ENCODE data around the gene CORO1C. TPM values are rescaled to one million over a fixed set of nuclear protein-coding genes. Genes with fewer than 3 reads are reported as not detected.

CORO1C gene
- total and polyA plus RNA-seq, 2 donors (not counting 3 experiments of a cell fraction or from before 2014, with no cell fraction given) = 150 to 240 TPM

DNA sequence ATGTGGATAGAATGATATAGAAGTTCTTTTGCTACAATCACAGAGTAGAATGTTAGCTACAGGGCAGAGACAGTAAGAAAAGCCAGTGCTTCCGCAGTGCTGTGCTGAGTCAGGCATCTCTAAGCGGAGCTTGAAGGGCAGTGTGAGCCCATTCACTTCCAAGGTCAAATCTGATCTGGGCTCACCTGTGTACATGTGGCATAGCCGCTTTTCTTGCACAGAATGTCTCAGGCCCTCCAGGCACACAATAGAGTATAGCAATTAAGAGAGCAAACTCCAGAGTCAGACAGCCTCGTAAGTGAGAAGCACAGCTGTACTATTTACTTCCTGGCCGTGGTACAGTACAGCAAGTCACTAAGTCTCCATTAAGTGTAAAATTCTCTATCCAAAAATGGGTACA, 26.8 kb downstream of the CORO1C start:
- peaks cover 95% of the 10 kb centered on the region for H3K79me2 ChIP-seq (ENCODE audit: control insufficient read depth, insufficient read depth, low read length)
- DNase-seq (ENCODE audit: low read depth, low spot score) (no peak), FAIRE-seq (no peak)
- H3K9ac ChIP-seq (replicated peaks; ENCODE audit: extremely low read depth, insufficient read depth, low read length) = no peak overlapping the region
- no peak overlapping the region for H3K4me2 ChIP-seq (ENCODE audit: insufficient read depth, low read length)
- H3K36me3 ChIP-seq (ENCODE audit: control insufficient read depth in 2 of 2, extremely low read depth in 1 of 2, insufficient read depth in 2 of 2, low read length in 2 of 2) = peaks cover 2 to 4% of the 10 kb centered on the region in 2 experiments
- BruUV-seq (replicated peaks) = no TSS peak
- CTCF ChIA-PET = interaction anchor here (1.1 kb wide), 1 partner anchor 10 kb away, joined by 3 read pairs; no protein-coding TSS in a partner anchor
- H2AFZ ChIP-seq (ENCODE audit: low read depth, low read length) = no peak overlapping the region
- dilution Hi-C loops (cut with MboI; ENCODE audit: extremely low pct_ligation_motif_present, low sequenced_read_pairs) (no loop called here), intact Hi-C loops (cut with micrococcal nuclease) (no loop called here)
- POLR2A ChIA-PET = interaction anchor here (0.7 kb wide), 1 partner anchor 11 kb away, joined by 3 read pairs; no protein-coding TSS in a partner anchor
- TF ChIP-seq FOS (IDR thresholded peaks at IDR 0.05; ENCODE audit: borderline replicate concordance, insufficient read depth, low read length) (no peak), GATA2 (IDR thresholded peaks at IDR 0.05; ENCODE audit: insufficient read depth, insufficient read length, low read depth, low read length) (no peak), POLR2AphosphoS5 (IDR thresholded peaks at IDR 0.05; ENCODE audit: insufficient read depth, low read depth, low read length) (no peak), MYC (IDR thresholded peaks at IDR 0.05; ENCODE audit: low read depth, low read length) (no peak), POLR2A (IDR thresholded peaks at IDR 0.05; ENCODE audit: low read depth, low read length) (no peak), EZH2 (IDR thresholded peaks at IDR 0.05; ENCODE audit: borderline replicate concordance, low read depth, low read length, severe bottlenecking) (no peak), JUN (IDR thresholded peaks at IDR 0.05; ENCODE audit: borderline replicate concordance, insufficient read depth, insufficient read length, low read depth) (no peak)
- TF ChIP-seq, protein P1, sequence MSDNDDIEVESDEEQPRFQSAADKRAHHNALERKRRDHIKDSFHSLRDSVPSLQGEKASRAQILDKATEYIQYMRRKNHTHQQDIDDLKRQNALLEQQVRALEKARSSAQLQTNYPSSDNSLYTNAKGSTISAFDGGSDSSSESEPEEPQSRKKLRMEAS (IDR thresholded peaks at IDR 0.05; ENCODE audit: insufficient read depth, insufficient read length) = no peak
- TF ChIP-seq, protein P2, sequence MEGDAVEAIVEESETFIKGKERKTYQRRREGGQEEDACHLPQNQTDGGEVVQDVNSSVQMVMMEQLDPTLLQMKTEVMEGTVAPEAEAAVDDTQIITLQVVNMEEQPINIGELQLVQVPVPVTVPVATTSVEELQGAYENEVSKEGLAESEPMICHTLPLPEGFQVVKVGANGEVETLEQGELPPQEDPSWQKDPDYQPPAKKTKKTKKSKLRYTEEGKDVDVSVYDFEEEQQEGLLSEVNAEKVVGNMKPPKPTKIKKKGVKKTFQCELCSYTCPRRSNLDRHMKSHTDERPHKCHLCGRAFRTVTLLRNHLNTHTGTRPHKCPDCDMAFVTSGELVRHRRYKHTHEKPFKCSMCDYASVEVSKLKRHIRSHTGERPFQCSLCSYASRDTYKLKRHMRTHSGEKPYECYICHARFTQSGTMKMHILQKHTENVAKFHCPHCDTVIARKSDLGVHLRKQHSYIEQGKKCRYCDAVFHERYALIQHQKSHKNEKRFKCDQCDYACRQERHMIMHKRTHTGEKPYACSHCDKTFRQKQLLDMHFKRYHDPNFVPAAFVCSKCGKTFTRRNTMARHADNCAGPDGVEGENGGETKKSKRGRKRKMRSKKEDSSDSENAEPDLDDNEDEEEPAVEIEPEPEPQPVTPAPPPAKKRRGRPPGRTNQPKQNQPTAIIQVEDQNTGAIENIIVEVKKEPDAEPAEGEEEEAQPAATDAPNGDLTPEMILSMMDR (IDR thresholded peaks at IDR 0.05; ENCODE audit: extremely low read depth in 1 of 2, insufficient read depth in 1 of 2, low read depth in 1 of 2, low read length in 2 of 2) = no peak
- peaks cover 8% of the 10 kb centered on the region for H3K4me1 ChIP-seq (ENCODE audit: control insufficient read depth, extremely low read depth, insufficient read depth, low read length)
- H3K27me3 ChIP-seq (ENCODE audit: control insufficient read depth in 2 of 2, insufficient read depth in 2 of 2, low read length in 2 of 2) = no peaks in the 10 kb centered on the region
- H3K9me1 ChIP-seq (replicated peaks; ENCODE audit: control insufficient read depth, extremely low read depth, insufficient read depth, low read length) = no peaks in the 10 kb centered on the region
- H3K27ac ChIP-seq (ENCODE audit: insufficient read depth, low read depth, low read length) = no peak overlapping the region
- H3K4me3 ChIP-seq (replicated peaks in 1 of 3; ENCODE audit: insufficient read depth in 1 of 3, low read depth in 1 of 3, low read length in 3 of 3) = no peak overlapping the region
- no peaks in the 10 kb centered on the region for H4K20me1 ChIP-seq (replicated peaks; ENCODE audit: control insufficient read depth, extremely low read depth, insufficient read depth, low read length)
- H3K9me3 ChIP-seq (replicated peaks; ENCODE audit: control insufficient read depth, insufficient read depth, low read length) = no peaks in the 10 kb centered on the region

Measured in endothelial cell of umbilical vein (primary cell).